Daoy (cell line): ENCODE data around the gene OSTN. TPM values are rescaled to one million over a fixed set of nuclear protein-coding genes. Genes with fewer than 3 reads are reported as not detected.
"Not testable (repeated sequence)": the region's sequence is repeated elsewhere in the genome, so short reads cannot be mapped to it uniquely, and the experiment has no call there.

Experiments
- DNase-seq: peaks from one replicate; pipeline ENCODE4 v3.0.0-alpha.2; 2015; ENCODE audit warnings: low read depth
- total RNA-seq: library from RNA; depleted of rRNA; stranded (reverse); fragments of >200 nt; shearing (Covaris generic); gene quantifications from 2 replicates; pipeline ENCODE4 v1.2.3, GENCODE V29; 2014

Gene OSTN
- total RNA-seq, 1 experiment from 2014 or later: 0.11 TPM

DNA sequence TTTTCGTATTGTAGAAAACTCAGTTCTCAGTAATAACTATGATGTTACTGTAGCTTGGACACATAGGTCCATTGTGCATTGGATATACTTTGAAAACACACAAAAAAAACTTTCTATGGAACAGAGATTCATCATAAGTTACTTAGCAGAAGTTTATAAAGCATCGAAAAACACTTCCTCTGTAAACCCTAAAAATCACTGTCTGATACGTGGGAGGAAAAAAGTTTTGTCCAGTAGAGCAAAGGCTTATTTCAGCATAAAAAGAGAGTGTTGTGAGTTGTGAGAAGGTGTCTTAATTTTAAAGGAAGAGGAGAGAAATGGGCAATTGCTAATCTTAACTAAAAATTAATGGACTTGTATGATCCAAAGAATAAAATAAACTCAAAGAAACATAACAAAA lies 64.8 kb downstream of the OSTN start:
- DNase-seq: no peak

GRCh38 chr3:191268737-191269136 lies 69.7 kb downstream of the OSTN start:
- no peak for DNase-seq

GRCh38 chr3:191269289-191270085 lies 70.4 kb downstream of the OSTN start:
- DNase-seq: no peak

GRCh38 chr3:191275244-191275643 lies 76.2 kb downstream of the OSTN start:
- DNase-seq: not testable (repeated sequence)

DNA sequence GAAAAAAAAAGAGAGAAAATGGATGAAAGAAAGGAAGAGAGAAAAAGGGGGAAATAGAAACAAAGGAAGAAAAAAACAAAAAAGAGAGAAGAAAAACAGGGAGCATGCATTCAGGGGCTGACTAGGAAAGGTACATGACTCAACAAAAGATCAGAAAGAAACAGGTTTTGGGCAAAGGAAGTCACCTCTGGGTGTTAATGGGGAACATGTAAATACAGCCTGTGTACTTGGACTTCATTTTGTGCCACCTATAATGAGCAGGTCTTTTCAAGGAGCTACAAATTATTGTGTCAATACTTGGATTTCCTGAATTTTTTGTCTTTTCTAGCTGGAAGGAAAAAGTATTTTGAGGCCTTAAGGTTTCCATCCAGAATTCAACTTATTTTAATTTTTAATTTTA lies 76.7 kb downstream of the OSTN start:
- no peak for DNase-seq

- DNase-seq: no peak
These were observed 81.1 kb downstream of the OSTN start for GRCh38 chr3:191280111-191280510.

- no peak for DNase-seq
These were observed 81.8 kb downstream of the OSTN start for GRCh38 chr3:191280882-191281281.

DNA sequence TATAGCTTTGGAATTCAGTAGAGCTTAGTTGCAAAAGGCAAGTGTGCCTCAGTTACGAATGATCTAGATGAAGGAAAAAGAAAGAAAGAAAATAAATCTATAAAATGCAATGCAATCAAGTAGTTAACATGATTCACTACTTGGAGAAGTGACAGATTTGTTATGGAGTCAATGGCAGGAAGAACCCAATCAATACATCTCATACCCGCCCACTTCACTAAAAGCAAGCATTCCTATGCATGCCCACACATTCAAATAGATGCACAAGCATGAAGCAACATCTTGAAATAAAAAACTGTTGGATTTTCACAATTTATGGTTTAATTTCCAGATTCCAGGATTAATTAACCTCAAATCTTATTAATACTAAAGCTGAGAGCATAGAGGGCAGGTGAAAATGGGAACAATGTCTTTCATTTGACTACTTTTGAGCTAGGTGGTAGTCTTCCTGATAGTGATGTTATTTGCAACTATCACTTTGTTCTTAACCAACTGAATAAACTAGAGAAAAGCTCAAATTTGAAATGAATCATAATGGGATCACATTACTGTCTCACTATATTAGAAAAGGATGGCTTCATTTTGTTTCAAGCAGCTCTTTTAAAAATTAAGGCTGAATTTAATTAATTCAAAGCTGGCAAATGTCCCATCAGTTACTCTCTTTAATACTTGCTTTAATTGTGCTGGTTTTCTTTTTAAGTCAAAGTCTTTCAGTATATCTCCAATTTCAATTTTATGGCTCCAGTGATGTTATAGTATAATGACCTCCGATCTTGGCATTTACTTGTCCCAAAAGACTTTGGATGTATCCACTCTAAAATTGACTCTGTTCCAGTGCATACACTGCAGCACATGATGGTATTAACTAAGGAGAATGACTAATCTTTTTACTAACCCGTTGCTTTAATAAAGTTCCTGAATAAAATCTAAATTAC lies 83.5 kb downstream of the OSTN start:
- no peak for DNase-seq

- no peak for DNase-seq
These were observed 84.4 kb downstream of the OSTN start for GRCh38 chr3:191283400-191283799.

GRCh38 chr3:191290311-191291025 lies 91.4 kb downstream of the OSTN start:
- DNase-seq: peak; percentile 8

GRCh38 chr3:191292243-191293015 lies 93.4 kb downstream of the OSTN start:
- no peak for DNase-seq

DNA sequence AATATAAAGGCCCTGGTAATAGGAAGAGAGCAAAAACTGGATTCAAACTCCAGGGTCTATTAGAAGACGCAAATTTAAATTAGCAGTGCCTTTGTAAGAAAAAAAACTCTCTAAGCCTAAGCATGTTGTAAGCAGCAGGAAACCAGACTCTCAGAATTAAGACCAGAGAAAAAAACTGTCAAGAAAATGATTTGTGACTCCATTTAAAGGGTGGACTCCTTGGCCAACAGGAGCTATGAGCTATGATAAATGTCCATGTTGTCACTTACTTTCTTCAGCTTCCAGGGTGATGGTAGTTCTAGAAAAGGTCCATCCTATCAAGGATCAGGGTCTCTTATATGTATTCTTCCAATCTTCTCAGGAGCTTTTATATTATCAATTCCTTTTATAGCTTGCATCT lies 95.2 kb downstream of the OSTN start:
- DNase-seq: no peak

- DNase-seq: no peak
These were observed 97.0 kb downstream of the OSTN start for GRCh38 chr3:191296041-191296541.

DNA sequence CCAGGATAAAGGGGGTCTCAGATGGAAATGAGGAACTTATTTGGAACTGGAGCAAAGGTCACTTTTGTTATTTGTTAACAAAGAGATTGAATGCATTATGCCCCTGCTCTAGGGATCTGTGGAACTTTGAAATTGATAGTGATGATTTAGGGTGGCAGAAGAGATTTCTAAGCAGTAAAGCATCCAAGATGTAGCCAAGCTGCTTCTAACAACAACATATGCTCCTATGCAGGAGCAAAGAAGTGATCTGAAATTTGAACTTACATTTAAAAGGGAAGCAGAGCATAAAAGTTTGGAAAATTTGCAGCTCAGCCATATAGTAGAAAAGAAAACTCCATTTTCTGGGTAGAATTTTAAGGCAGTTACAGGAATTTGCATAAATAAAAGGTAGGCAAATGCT lies 99.8 kb downstream of the OSTN start:
- DNase-seq: no peak

- DNase-seq: no peak
These were observed 101.4 kb downstream of the OSTN start for GRCh38 chr3:191300422-191300821.

DNA sequence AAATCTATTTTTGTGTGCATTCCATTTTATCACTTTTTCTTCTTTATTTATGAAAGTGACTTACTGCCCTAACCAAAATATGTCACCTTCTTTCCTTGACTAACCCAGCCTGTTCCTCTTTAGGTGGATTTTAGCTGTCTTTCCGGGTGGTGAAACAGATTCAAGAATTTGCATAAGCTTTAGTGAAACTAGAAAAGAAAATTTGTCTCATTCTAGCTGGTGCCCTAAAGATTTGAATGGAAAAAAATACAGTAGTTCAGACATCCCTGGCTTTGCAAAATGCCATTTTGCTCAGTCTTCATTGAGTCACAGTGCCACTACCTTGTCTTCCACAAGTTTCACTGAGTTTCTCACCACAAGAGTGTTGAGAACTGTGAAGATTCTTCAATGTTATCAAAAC lies 102.0 kb downstream of the OSTN start:
- no peak for DNase-seq

- DNase-seq: no peak
These were observed 102.9 kb downstream of the OSTN start for GRCh38 chr3:191301782-191302411.

GRCh38 chr3:191302451-191302850 lies 103.4 kb downstream of the OSTN start:
- DNase-seq: no peak

- DNase-seq: no peak
These were observed 104.6 kb downstream of the OSTN start for GRCh38 chr3:191303596-191303995.

DNA sequence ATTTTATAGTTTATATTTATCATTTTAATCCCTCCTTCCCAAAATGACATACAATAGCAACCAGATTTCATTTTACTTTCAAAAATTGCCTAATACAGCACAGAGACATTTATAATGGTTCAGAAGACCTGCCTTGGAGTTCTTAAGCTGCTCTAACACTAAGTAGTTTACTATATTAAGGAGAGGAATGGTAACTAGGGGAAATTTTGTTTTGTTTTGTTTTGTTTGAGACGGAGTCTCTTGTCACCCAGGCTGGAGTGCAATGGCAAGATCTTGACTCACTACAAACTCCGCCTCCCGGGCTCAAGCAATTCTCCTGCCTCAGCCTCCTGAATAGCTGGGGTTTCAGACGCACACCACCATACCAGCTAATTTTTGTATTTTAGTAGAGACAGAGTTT lies 107.4 kb downstream of the OSTN start:
- no peak for DNase-seq

- DNase-seq: no peak
These were observed 108.3 kb downstream of the OSTN start for GRCh38 chr3:191307341-191307740.
